K562 (cell line): ENCODE results near the gene NSUN3. TPM values are rescaled to one million over a fixed set of nuclear protein-coding genes. Genes with fewer than 3 reads are reported as not detected.
A peak's percentile ranks its signal among the peaks of the same experiment; 100 is the strongest.

Source experiments
- E4F1 ChIP-seq: fragments of 250-450 bp; sonication (Bioruptor Pico); IDR thresholded peaks from 2 replicates; pipeline ENCODE4 v1.5.0; 2021; ENCODE audit warnings: mild to moderate bottlenecking, borderline replicate concordance
- GTF2E2 ChIP-seq: fragments of 200-800 bp; sonication (Bioruptor generic); IDR thresholded peaks from 2 replicates; pipeline ENCODE4 v1.6.1; 2016; ENCODE audit warnings: missing genetic modification characterization, missing compliant biosample characterization
- HCFC1 ChIP-seq: IDR thresholded peaks from 2 replicates; pipeline ENCODE4 v1.6.1; 2012; ENCODE audit warnings: low read depth, low read length, improper control_type of control experiment
- IRF2 ChIP-seq: sonication (generic); formaldehyde crosslinking; IDR thresholded peaks from 2 replicates; pipeline ENCODE4 v1.8.1; 2022; ENCODE audit warnings: mild to moderate bottlenecking, missing genetic modification reagents
- MAFK ChIP-seq: IDR thresholded peaks from 2 replicates; pipeline ENCODE4 v1.6.1; 2011; ENCODE audit warnings: low read length, improper control_type of control experiment
- POLR2G ChIP-seq: fragments of 200-400 bp; formaldehyde crosslinking; IDR thresholded peaks from 2 replicates; pipeline ENCODE4 v1.6.1; 2017; ENCODE audit warnings: low read depth, mild to moderate bottlenecking, antibody characterized with exemption, low read length, moderate library complexity
- PRMT5 ChIP-seq: sonication (generic); formaldehyde crosslinking; IDR thresholded peaks from 2 replicates; pipeline ENCODE4 v1.5.0; 2020; ENCODE audit warnings: missing genetic modification reagents
- ZBTB12 ChIP-seq: fragments of 250-450 bp; sonication (Bioruptor Pico); IDR thresholded peaks from 2 replicates; pipeline ENCODE4 v1.4.0; 2020
- ZBTB34 ChIP-seq: fragments of 250-450 bp; sonication (Bioruptor Pico); IDR thresholded peaks from 2 replicates; pipeline ENCODE4 v1.8.0; 2021; ENCODE audit warnings: mild to moderate bottlenecking, moderate library complexity
- ZBTB40 ChIP-seq, 2 experiments: fragments of 450-650 bp in 1 of 2; sonication (generic) in 1 of 2; formaldehyde crosslinking in 1 of 2; IDR thresholded peaks; 2 replicates each; pipeline versions ENCODE4 v1.7.1 to v1.9.0; 2016 to 2022; ENCODE audit warnings: inconsistent platforms in 1 of 2, mild to moderate bottlenecking in 1 of 2, missing genetic modification reagents in 1 of 2
- ZNF316 ChIP-seq: fragments of 450-650 bp; IDR thresholded peaks from 2 replicates; pipeline ENCODE4 v1.6.1; 2016
- ZNF512 ChIP-seq: IDR thresholded peaks from 2 replicates; pipeline ENCODE4 v1.6.1; 2016; ENCODE audit warnings: missing genetic modification characterization, missing compliant biosample characterization
- polyA plus RNA-seq, 8 experiments: library from polyadenylated mRNA; depleted of rRNA in 4 of 8; stranded (reverse) in 5 of 8; unstranded in 3 of 8; fragments of >200 nt; fragmentation: Nextera tagmentation in 2 of 8; fragmentation: Illumina TruSeq in 1 of 8; extraction: Ambion mirVana in 2 of 8; extraction: Trizol in 1 of 8; gene quantifications; 2 replicates each; pipeline versions ENCODE4 v1.2.1 to v1.2.3, GENCODE V29; 2011 to 2014; ENCODE audit warnings: inconsistent platforms in 1 of 8, missing spikeins in 1 of 8
- total RNA-seq, 7 experiments: library from RNA; depleted of rRNA in 6 of 7; stranded (reverse); fragments of >200 nt in 6 of 7; fragmentation: Illumina TruSeq in 2 of 7; extraction: Trizol in 2 of 7; gene quantifications; 2 replicates each; pipeline versions ENCODE4 v1.2.1 to v1.2.3, GENCODE V29; 2011 to 2021; ENCODE audit warnings: low replicate concordance in 1 of 7

Gene NSUN3
- total and polyA plus RNA-seq, 9 of the 15 experiments (the other 6 are each of a cell fraction or from before 2014, with no cell fraction given), result 4.4 to 12.3 (median 7.6) TPM

- no peak for TF ChIP-seq E4F1 (CRISPR knock-in tag)
- no peak for TF ChIP-seq ZBTB12 (CRISPR knock-in tag)
- no peak for TF ChIP-seq PRMT5 (CRISPR knock-in tag)
- TF ChIP-seq ZNF512 (tag), result no peak
- TF ChIP-seq ZBTB40 (IDR thresholded peaks at IDR 0.05), result no peak
- TF ChIP-seq ZBTB40 (CRISPR knock-in tag; IDR thresholded peaks at IDR 0.05), result no peak
- TF ChIP-seq HCFC1, result no peak
- TF ChIP-seq MAFK, result peak; percentile 24; the same call in 1 of the 2 replicates
- no peak for TF ChIP-seq GTF2E2 (tag)
- no peak for TF ChIP-seq POLR2G
- no peak for TF ChIP-seq ZBTB34 (CRISPR knock-in tag)
- TF ChIP-seq IRF2 (CRISPR knock-in tag), result no peak
- peak; percentile 58; the same call in 1 of the 2 replicates for TF ChIP-seq ZNF316
Observed at GRCh38 chr3:94046533-94046932, 16.3 kb upstream of the NSUN3 start (continued).
